ENCODE measurements around the gene SPATA31D4.
"Not testable (repeated sequence)": the region's sequence is repeated elsewhere in the genome, so short reads cannot be mapped to it uniquely, and the experiment has no call there.

The SPATA31D4 gene

GRCh38 chr9:81902626-81903025 lies 25.6 kb upstream of the SPATA31D4 start:
- no peaks in the 10 kb centered on the region for H3K36me3 ChIP-seq (ENCODE audit: control insufficient read depth, low read depth, low read length)
- no peak overlapping the region for H3K4me3 ChIP-seq (ENCODE audit: low read length)
- H3K27ac ChIP-seq (ENCODE audit: low read length) = no peak overlapping the region
- no peaks in the 10 kb centered on the region for H3K9me3 ChIP-seq (ENCODE audit: control insufficient read depth, low read depth, low read length)
- peaks cover 5% of the 10 kb centered on the region for H3K4me1 ChIP-seq (ENCODE audit: control insufficient read depth, low read depth, low read length)
- H3K9ac ChIP-seq (ENCODE audit: low read length) = no peak overlapping the region
- H3K27me3 ChIP-seq (ENCODE audit: control insufficient read depth, insufficient read depth, low read length) = no peaks in the 10 kb centered on the region

DNA sequence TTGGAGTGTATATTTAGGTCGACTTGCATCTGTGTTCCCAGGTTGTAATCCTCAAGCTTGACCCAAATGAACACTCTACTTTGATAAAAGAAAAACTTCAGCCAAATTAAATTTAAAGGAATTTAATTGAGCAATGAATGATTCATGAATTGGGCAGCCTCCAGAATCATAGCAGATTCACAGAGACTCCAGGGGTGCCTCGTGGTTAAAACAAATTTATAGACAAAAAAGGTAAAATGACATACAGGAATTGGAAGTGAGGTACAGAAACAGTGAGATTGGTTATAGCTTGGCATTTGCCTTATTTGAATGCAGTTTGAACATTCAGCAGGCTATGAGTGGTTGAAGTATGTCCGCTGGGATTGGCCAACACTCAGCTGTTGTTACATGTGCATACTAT lies 21.6 kb upstream of the SPATA31D4 start:
- H3K4me1 ChIP-seq (ENCODE audit: control insufficient read depth, low read depth, low read length) = no peaks in the 10 kb centered on the region

GRCh38 chr9:81912135-81912534 lies 16.1 kb upstream of the SPATA31D4 start:
- H3K4me1 ChIP-seq (ENCODE audit: control insufficient read depth, low read depth, low read length) = no peaks in the 10 kb centered on the region
- H3K9ac ChIP-seq (ENCODE audit: low read length) = no peak overlapping the region
- H3K27ac ChIP-seq (ENCODE audit: low read length) = no peak overlapping the region
- no peak overlapping the region for H3K4me3 ChIP-seq (ENCODE audit: low read length)
- H3K36me3 ChIP-seq (ENCODE audit: control insufficient read depth, low read depth, low read length) = no peaks in the 10 kb centered on the region
- H3K27me3 ChIP-seq (ENCODE audit: control insufficient read depth, insufficient read depth, low read length) = no peaks in the 10 kb centered on the region
- H3K9me3 ChIP-seq (ENCODE audit: control insufficient read depth, low read depth, low read length) = no peaks in the 10 kb centered on the region

More for the DNA sequence above, 21.6 kb upstream of the SPATA31D4 start:
- H3K27me3 ChIP-seq (ENCODE audit: control insufficient read depth, insufficient read depth, low read length) = no peaks in the 10 kb centered on the region
- no peak overlapping the region for H3K27ac ChIP-seq (ENCODE audit: low read length)
- no peak overlapping the region for H3K9ac ChIP-seq (ENCODE audit: low read length)
- H3K9me3 ChIP-seq (ENCODE audit: control insufficient read depth, low read depth, low read length) = no peaks in the 10 kb centered on the region
- no peaks in the 10 kb centered on the region for H3K36me3 ChIP-seq (ENCODE audit: control insufficient read depth, low read depth, low read length)
- no peak overlapping the region for H3K4me3 ChIP-seq (ENCODE audit: low read length)

DNA sequence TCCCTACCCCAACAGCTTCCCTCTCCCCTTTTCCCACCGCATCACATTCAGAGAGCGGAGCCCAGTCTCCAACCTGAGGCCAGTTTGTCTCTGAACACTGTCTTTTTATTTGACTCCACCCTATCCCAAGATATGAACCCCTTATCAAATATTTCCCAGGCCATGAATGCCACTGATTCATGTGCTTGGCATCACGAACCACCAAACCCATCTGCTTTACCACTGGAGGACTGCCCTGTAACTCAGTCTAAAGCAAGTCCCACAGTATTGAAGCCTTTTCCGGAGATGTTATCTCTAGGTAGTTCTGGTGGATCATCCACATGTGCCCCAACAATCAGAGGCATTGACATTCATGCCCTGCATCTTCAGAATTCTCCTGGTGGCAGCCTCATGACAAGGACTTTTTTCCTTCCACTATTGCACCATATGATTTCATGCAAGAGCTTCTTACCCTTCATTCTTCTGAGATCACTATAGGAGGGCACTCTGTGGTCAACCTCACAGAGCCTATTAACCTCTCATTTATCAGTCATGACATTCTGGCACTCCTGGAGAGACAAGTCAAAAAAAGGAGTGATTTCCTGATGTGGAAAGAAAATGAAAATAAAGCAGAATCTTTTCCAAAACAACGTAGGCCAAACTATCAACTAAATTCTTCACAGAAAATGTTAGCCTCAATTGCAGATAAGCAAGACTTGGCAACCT lies 12.3 kb upstream of the SPATA31D4 start:
- Histone ChIP-seq H3K27ac (ENCODE audit: low read length) (no peak overlapping the region), H3K27me3 (ENCODE audit: control insufficient read depth, insufficient read depth, low read length) (no peaks in the 10 kb centered on the region), H3K4me1 (ENCODE audit: control insufficient read depth, low read depth, low read length) (no peaks in the 10 kb centered on the region), H3K4me3 (ENCODE audit: low read length) (no peak overlapping the region), H3K9ac (ENCODE audit: low read length) (no peak overlapping the region), H3K9me3 (ENCODE audit: control insufficient read depth, low read depth, low read length) (no peaks in the 10 kb centered on the region), H3K36me3 (ENCODE audit: control insufficient read depth, low read depth, low read length) (no peaks in the 10 kb centered on the region)

- not testable (repeated sequence) for H3K27ac ChIP-seq (ENCODE audit: low read length); H3K4me3 ChIP-seq (ENCODE audit: low read length); H3K9me3 ChIP-seq (ENCODE audit: control insufficient read depth, low read depth, low read length); H3K9ac ChIP-seq (ENCODE audit: low read length); H3K4me1 ChIP-seq (ENCODE audit: control insufficient read depth, low read depth, low read length); H3K27me3 ChIP-seq (ENCODE audit: control insufficient read depth, insufficient read depth, low read length); H3K36me3 ChIP-seq (ENCODE audit: control insufficient read depth, low read depth, low read length)
These were observed 9.7 kb upstream of the SPATA31D4 start for GRCh38 chr9:81918507-81918906.

- not testable (repeated sequence) for H3K4me3 ChIP-seq (ENCODE audit: low read length); H3K36me3 ChIP-seq (ENCODE audit: control insufficient read depth, low read depth, low read length)
These were observed 1.9 kb downstream of the SPATA31D4 start for GRCh38 chr9:81930147-81930546.

GRCh38 chr9:81933547-81933946 lies 5.3 kb downstream of the SPATA31D4 start:
- H3K4me1 ChIP-seq (ENCODE audit: control insufficient read depth, low read depth, low read length); H3K9me3 ChIP-seq (ENCODE audit: control insufficient read depth, low read depth, low read length); H3K9ac ChIP-seq (ENCODE audit: low read length); H3K36me3 ChIP-seq (ENCODE audit: control insufficient read depth, low read depth, low read length); H3K27me3 ChIP-seq (ENCODE audit: control insufficient read depth, insufficient read depth, low read length); H3K27ac ChIP-seq (ENCODE audit: low read length); H3K4me3 ChIP-seq (ENCODE audit: low read length): not testable (repeated sequence)

More at GRCh38 chr9:81930147-81930546, 1.9 kb downstream of the SPATA31D4 start:
- H3K9ac ChIP-seq (ENCODE audit: low read length); H3K27ac ChIP-seq (ENCODE audit: low read length); H3K9me3 ChIP-seq (ENCODE audit: control insufficient read depth, low read depth, low read length); H3K4me1 ChIP-seq (ENCODE audit: control insufficient read depth, low read depth, low read length); H3K27me3 ChIP-seq (ENCODE audit: control insufficient read depth, insufficient read depth, low read length): not testable (repeated sequence)

GRCh38 chr9:81943393-81943792 lies 15.2 kb downstream of the SPATA31D4 start, which contains the start of gene SPATA31D3:
Gene SPATA31D3 (plus strand): TSS chr9:81943500. CDS start chr9:81943586, 86 bp downstream.
- not testable (repeated sequence) for H3K27me3 ChIP-seq (ENCODE audit: control insufficient read depth, insufficient read depth, low read length); H3K4me3 ChIP-seq (ENCODE audit: low read length); H3K9ac ChIP-seq (ENCODE audit: low read length); H3K36me3 ChIP-seq (ENCODE audit: control insufficient read depth, low read depth, low read length); H3K4me1 ChIP-seq (ENCODE audit: control insufficient read depth, low read depth, low read length); H3K9me3 ChIP-seq (ENCODE audit: control insufficient read depth, low read depth, low read length); H3K27ac ChIP-seq (ENCODE audit: low read length)

DNA sequence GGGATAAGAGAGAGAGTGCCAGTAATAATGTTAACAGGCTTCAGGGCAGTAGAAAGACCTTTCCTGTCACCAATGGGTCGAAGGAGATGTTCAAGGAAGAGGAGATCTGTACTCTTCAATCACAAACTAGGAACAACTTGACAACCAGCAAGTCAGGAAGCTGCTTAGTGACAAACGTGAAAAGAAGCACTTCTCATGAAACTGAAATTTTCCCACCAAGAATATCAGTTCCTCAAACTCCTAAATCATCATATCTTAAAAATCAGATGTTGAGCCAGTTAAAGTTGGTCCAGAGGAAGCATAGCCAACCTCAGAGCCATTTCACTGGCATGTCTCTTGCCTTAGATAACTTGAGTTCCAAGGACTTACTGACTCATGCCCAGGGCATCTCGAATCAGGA lies 20.4 kb downstream of the SPATA31D4 start:
- H3K9ac ChIP-seq (ENCODE audit: low read length); H3K4me3 ChIP-seq (ENCODE audit: low read length); H3K36me3 ChIP-seq (ENCODE audit: control insufficient read depth, low read depth, low read length); H3K27me3 ChIP-seq (ENCODE audit: control insufficient read depth, insufficient read depth, low read length); H3K9me3 ChIP-seq (ENCODE audit: control insufficient read depth, low read depth, low read length); H3K4me1 ChIP-seq (ENCODE audit: control insufficient read depth, low read depth, low read length); H3K27ac ChIP-seq (ENCODE audit: low read length): not testable (repeated sequence)

DNA sequence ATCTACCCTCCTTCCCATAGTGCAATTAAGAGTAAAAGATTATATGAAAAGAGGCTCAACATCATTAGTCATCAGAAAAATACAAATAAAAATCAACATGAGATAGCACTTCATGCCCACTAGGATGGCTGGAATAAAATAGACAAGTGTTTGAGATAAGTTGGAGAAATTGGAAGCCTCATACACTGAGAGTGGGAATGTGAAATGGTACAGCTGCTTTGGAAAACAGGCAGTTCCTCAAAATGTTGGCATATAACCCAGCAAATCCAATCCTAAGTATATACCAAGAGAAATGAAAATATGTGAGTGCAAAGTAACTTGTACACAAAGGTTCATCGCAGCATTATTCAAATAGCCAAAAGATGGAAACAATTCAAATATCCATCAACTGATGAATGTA lies 24.9 kb downstream of the SPATA31D4 start:
- no peak overlapping the region for H3K4me3 ChIP-seq (ENCODE audit: low read length)
- peaks cover 14% of the 10 kb centered on the region for H3K9me3 ChIP-seq (ENCODE audit: control insufficient read depth, low read depth, low read length)
- no peak overlapping the region for H3K9ac ChIP-seq (ENCODE audit: low read length)
- no peaks in the 10 kb centered on the region for H3K4me1 ChIP-seq (ENCODE audit: control insufficient read depth, low read depth, low read length)
- H3K27me3 ChIP-seq (ENCODE audit: control insufficient read depth, insufficient read depth, low read length) = no peaks in the 10 kb centered on the region
- no peaks in the 10 kb centered on the region for H3K36me3 ChIP-seq (ENCODE audit: control insufficient read depth, low read depth, low read length)
- H3K27ac ChIP-seq (ENCODE audit: low read length) = no peak overlapping the region

DNA sequence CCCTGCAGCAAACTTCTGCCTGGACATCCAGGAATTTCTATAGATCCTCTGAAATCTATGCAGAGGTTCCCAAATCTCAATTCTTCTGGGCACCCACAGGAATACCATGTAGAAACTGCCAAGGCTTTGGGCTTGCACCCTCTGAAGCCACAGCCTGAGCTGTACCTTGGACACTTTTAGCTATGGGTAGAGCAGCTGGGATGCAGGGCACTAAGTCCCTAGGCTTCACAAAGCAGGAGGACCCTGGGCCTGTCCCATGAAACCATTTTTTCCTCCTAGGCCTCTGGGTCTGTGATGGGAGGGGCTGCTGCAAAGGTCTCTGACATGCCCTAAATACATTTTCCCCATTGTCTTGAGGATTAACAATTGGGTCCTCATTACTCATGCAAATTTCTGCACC lies 27.4 kb downstream of the SPATA31D4 start:
- Histone ChIP-seq H3K36me3 (ENCODE audit: control insufficient read depth, low read depth, low read length) (no peaks in the 10 kb centered on the region), H3K9ac (ENCODE audit: low read length) (no peak overlapping the region), H3K4me1 (ENCODE audit: control insufficient read depth, low read depth, low read length) (no peaks in the 10 kb centered on the region), H3K27me3 (ENCODE audit: control insufficient read depth, insufficient read depth, low read length) (no peaks in the 10 kb centered on the region), H3K9me3 (ENCODE audit: control insufficient read depth, low read depth, low read length) (peaks cover 14% of the 10 kb centered on the region), H3K27ac (ENCODE audit: low read length) (no peak overlapping the region), H3K4me3 (ENCODE audit: low read length) (no peak overlapping the region)

Measured in iPS-18a (cell line).